Heart left ventricle (tissue), 16 donors: ENCODE data around the gene PLPP6. TPM values are rescaled to one million over a fixed set of nuclear protein-coding genes. Genes with fewer than 3 reads are reported as not detected.
"Not testable (repeated sequence)": the region's sequence is repeated elsewhere in the genome, so short reads cannot be mapped to it uniquely, and the experiment has no call there.

Experiments used
- ATAC-seq, 4 donors: fragments of 200-7000 bp; cut with Tn5 transposase; one replicate each; pipeline ENCODE4 v1.9.1; 2020 to 2022; ENCODE audit warnings: moderate library complexity in 4 of 4, mild to moderate bottlenecking in 3 of 4, moderate number of reproducible peaks in 1 of 4
- DNase-seq, 5 donors: peaks; one replicate each; pipeline ENCODE4 v3.0.0-alpha.2; 2020
- H3K27ac ChIP-seq, 12 donors: fragments of 200-600 bp; sonication (generic) in 4 of 12; one replicate each; pipeline versions ENCODE4 v1.5.0 to v1.8.0; 2016 to 2022; ENCODE audit warnings: mild to moderate bottlenecking in 2 of 12
- H3K27me3 ChIP-seq, 9 donors: fragments of 200-600 bp; sonication (generic) in 2 of 9; one replicate each; pipeline versions ENCODE4 v1.5.1 to v1.8.0; 2016 to 2022; ENCODE audit warnings: mild to moderate bottlenecking in 3 of 9
- H3K36me3 ChIP-seq, 9 donors: fragments of 200-600 bp; sonication (generic) in 2 of 9; one replicate each; pipeline versions ENCODE4 v1.5.0 to v1.8.0; 2018 to 2022; ENCODE audit warnings: mild to moderate bottlenecking in 2 of 9
- H3K4me1 ChIP-seq, 12 donors: fragments of 200-600 bp; sonication (generic) in 4 of 12; one replicate each; pipeline versions ENCODE4 v1.5.0 to v1.8.0; 2016 to 2022; ENCODE audit warnings: mild to moderate bottlenecking in 3 of 12
- H3K4me3 ChIP-seq, 12 donors: fragments of 200-600 bp; sonication (generic) in 4 of 12; one replicate each; pipeline versions ENCODE4 v1.5.0 to v1.8.0; 2017 to 2022; ENCODE audit warnings: mild to moderate bottlenecking in 9 of 12, moderate library complexity in 4 of 12
- H3K9me3 ChIP-seq, 12 donors: fragments of 200-600 bp; sonication (generic) in 4 of 12; one replicate each; pipeline versions ENCODE4 v1.5.0 to v1.8.0; 2016 to 2022; ENCODE audit warnings: mild to moderate bottlenecking in 1 of 12
- CTCF ChIP-seq, 12 donors: fragments of 200-600 bp; sonication (generic) in 4 of 12; IDR thresholded peaks; one replicate each; pipeline versions ENCODE4 v1.5.0 to v1.8.0; 2018 to 2022; ENCODE audit warnings: antibody characterized with exemption in 12 of 12, mild to moderate bottlenecking in 5 of 12
- POLR2A ChIP-seq, 2 donors: fragments of 450-650 bp; IDR thresholded peaks; one replicate each; pipeline ENCODE4 v1.6.1; 2017; ENCODE audit warnings: antibody characterized with exemption in 2 of 2, mild to moderate bottlenecking in 2 of 2, moderate library complexity in 2 of 2
- WGBS, 4 donors: extraction: QIAGEN DNeasy Blood & Tissue Kit in 2 of 4; methylation state at CpG; one replicate each; pipeline versions ENCODE4 v1.1.5 to v1.1.7; 2013 to 2018; 5-methylcytosine and 5-hydroxymethylcytosine counted together
- intact Hi-C, 10 donors: fragments of 100-400 bp; cut with DNase I; formaldehyde crosslinking; loops; one replicate each; pipeline versions ENCODE4 v1.11.1 to v1.14.2; 2022
- polyA plus RNA-seq, 2 donors: library from polyadenylated mRNA; stranded (reverse); fragments of 200-250 nt; gene quantifications; one replicate each; pipeline ENCODE4 v1.2.3, GENCODE V29; 2013
- total RNA-seq, 9 donors: library from RNA; depleted of rRNA in 2 of 9; stranded (reverse); fragments of >200 nt in 2 of 9; fragmentation: NEBNext Ultra II Directional in 3 of 9; extraction: Animal tissue kit (Norgen Biotek cat#: 25700) in 3 of 9; gene quantifications; one replicate each; pipeline versions ENCODE4 v1.1.0 to v1.2.4, GENCODE V29; 2016 to 2023
- donor health status: ischemic (EF 13 %, LVEDD 7.1; RV severe dilation, severe dysfunction).
- donor health status: healthy with polysubstance abuse.
- donor health status: DM: no; HTN: yes; CAD: no.
- donor health status: DM: no; HTN: no; CAD: no.
- donor health status: ischemic (EF 25% LVEDD 6.9; RV normal size, moderate dysfunction).
- donor health status: ischemic (EF 25% LVEDD 5.7; RV mildly dilated, moderate dysfunction).
- donor health status: healthy.
- donor health status: DM: yes; HTN: yes; CAD: no.
- donor health status: ischemic (EF 35%, LVEDD 5.7; RV mildly dilated, moderate dysfunction).
- donor health status: nonischemic (EF 11% LVEDD 7.7; RV severe dilation, severe dysfunction).
- donor health status: DM: yes; HTN: yes; CAD: no.
- donor health status: PGD.
- donor health status: ischemic (EF 29% LVEDD 5.4; RV normal size, mild dysfunction).
- donor health status: nonischemic (EF 23%, LVEDD 6.1; RV moderate dilation, normal function).

The PLPP6 gene
- total and polyA plus RNA-seq, 11 donors, result 1.0 to 5.4 (median 2.8) TPM

GRCh38 chr9:4640027-4640426 is 22.1 kb upstream of the PLPP6 start:
- Histone ChIP-seq H3K27me3 (no peaks in the 10 kb centered on the region), H3K4me3 (no peak overlapping the region), H3K9me3 (no peaks in the 10 kb centered on the region), H3K4me1 (no peaks in the 10 kb centered on the region), H3K27ac (no peak overlapping the region), H3K36me3 (no peaks in the 10 kb centered on the region)
- 38 to 63% (median 53%) methylated on average over 2 of the region's 2 CpGs for WGBS, 4 donors
- no peak for DNase-seq
- no peak for TF ChIP-seq POLR2A (IDR thresholded peaks at IDR 0.05)
- TF ChIP-seq CTCF (IDR thresholded peaks at IDR 0.05), result peak; percentile 33 to 61 (median 49)
- no peak for ATAC-seq
- intact Hi-C loops, result loop anchor here in 6 of 10 donors (1.0 to 5.0 kb wide), 5 partner anchors 257 to 328 kb away; no protein-coding TSS in a partner anchor

DNA sequence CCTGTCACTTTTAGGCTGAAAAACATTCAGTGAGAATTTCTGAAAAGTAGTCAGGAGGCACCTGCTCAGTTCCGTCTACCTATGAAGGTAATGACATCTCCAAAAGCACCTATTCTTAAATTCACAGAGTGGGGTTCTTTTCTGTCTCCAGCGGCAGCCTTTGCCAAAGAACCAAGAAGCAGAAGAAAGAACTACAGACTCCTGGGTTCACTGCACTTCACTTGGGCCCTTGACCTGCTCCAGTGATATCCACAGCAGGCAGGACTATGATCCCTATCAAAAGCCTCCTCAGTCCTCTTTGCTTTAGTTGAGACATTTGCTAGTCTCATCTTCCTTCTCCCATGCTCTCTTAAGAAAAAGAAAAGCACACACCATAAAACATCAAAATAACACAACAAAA is 19.7 kb upstream of the PLPP6 start:
- Histone ChIP-seq H3K9me3 (no peaks in the 10 kb centered on the region), H3K27me3 (no peaks in the 10 kb centered on the region), H3K4me1 (no peaks in the 10 kb centered on the region), H3K27ac (no peak overlapping the region), H3K36me3 (no peaks in the 10 kb centered on the region), H3K4me3 (no peak overlapping the region)
- ATAC-seq (no peak), DNase-seq (no peak)
- intact Hi-C loops, result loop anchor here in 5 of 10 donors (5.0 kb wide), 3 partner anchors 260 to 330 kb away; no protein-coding TSS in a partner anchor
- TF ChIP-seq POLR2A (IDR thresholded peaks at IDR 0.05) (no peak), CTCF (IDR thresholded peaks at IDR 0.05) (no peak)
- 87 to 95% (median 92%) methylated on average over 2 of the region's 2 CpGs for WGBS, 4 donors

- WGBS, 4 donors, result 89 to 93% (median 91%) methylated on average over 9 of the region's 9 CpGs
- Histone ChIP-seq H3K4me3 (no peak overlapping the region), H3K9me3 (no peaks in the 10 kb centered on the region), H3K4me1 (no peaks in the 10 kb centered on the region), H3K36me3 (no peaks in the 10 kb centered on the region), H3K27ac (no peak overlapping the region), H3K27me3 (no peaks in the 10 kb centered on the region)
- intact Hi-C loops, result loop anchor here in 1 of 10 donors (10.0 kb wide), 1 partner anchor 59 kb away; no protein-coding TSS in a partner anchor
- TF ChIP-seq POLR2A (IDR thresholded peaks at IDR 0.05) (no peak), CTCF (IDR thresholded peaks at IDR 0.05) (no peak)
- ATAC-seq (no peak), DNase-seq (no peak)
Measured at GRCh38 chr9:4654084-4654483, 8.0 kb upstream of the PLPP6 start.

DNA sequence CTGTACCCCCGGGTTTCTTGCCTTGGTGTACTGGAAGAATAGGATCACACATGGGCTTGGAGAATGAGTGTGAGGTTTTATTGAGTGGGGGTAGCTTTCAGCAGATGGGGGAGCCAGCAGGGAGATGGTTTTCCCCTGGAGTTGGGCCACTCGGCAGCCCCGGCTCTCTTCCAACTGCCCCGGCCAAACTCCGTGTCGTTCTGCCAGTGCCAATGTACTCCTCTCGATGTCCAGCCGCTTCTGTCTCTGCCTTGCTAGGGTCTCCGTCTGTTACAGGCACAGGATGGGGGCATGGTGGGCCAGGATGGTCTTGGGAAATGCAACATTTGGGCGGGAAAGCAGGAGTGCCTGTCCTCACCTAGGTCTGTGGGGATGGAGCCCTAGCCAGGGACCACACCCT is 7.6 kb upstream of the PLPP6 start:
- Histone ChIP-seq H3K27ac (no peak overlapping the region), H3K4me3 (no peak overlapping the region), H3K4me1 (no peaks in the 10 kb centered on the region), H3K9me3 (no peaks in the 10 kb centered on the region), H3K27me3 (no peaks in the 10 kb centered on the region), H3K36me3 (no peaks in the 10 kb centered on the region)
- intact Hi-C loops, result loop anchor here in 1 of 10 donors (10.0 kb wide), 1 partner anchor 60 kb away; no protein-coding TSS in a partner anchor
- 85 to 93% (median 87%) methylated on average over 10 of the region's 10 CpGs for WGBS, 4 donors
- TF ChIP-seq POLR2A (IDR thresholded peaks at IDR 0.05), result no peak
- no peak for TF ChIP-seq CTCF (IDR thresholded peaks at IDR 0.05)
- DNase-seq, result peak in 1 of 5 donors; percentile 58
- no peak for ATAC-seq

- not testable (repeated sequence) for H3K27ac ChIP-seq, H3K4me3 ChIP-seq, H3K36me3 ChIP-seq, DNase-seq, H3K9me3 ChIP-seq, H3K27me3 ChIP-seq, H3K4me1 ChIP-seq, ATAC-seq
- 85 to 91% (median 88%) methylated on average over 3 of the region's 3 CpGs for WGBS, 4 donors
- intact Hi-C loops, result loop anchor here in 1 of 10 donors (10.0 kb wide), 1 partner anchor 61 kb away; no protein-coding TSS in a partner anchor
Measured at GRCh38 chr9:4656196-4656595, 5.9 kb upstream of the PLPP6 start.
